DOHH2 (cell line): ENCODE data around the gene PDE8B.
"Not testable (repeated sequence)": the region's sequence is repeated elsewhere in the genome, so short reads cannot be mapped to it uniquely, and the experiment has no call there.

Source experiments
- H3F3A ChIP-seq: fragments of 200-600 bp; sonication (generic), shearing (Covaris generic); 2 replicates; pipeline ENCODE4 v1.6.0; 2016; ENCODE audit warnings: antibody characterized with exemption, mild to moderate bottlenecking; ENCODE audit not compliant: control insufficient read depth, insufficient read depth
- H3K27ac ChIP-seq: fragments of 200-600 bp; sonication (generic); 2 replicates; pipeline ENCODE4 v1.5.1; 2014; ENCODE audit warnings: low read depth, mild to moderate bottlenecking, low read length, moderate library complexity
- H3K27me3 ChIP-seq: fragments of 200-600 bp; sonication (generic); 2 replicates; pipeline ENCODE4 v1.6.1; 2014; ENCODE audit warnings: mild to moderate bottlenecking, low read length, mixed read lengths; ENCODE audit not compliant: control insufficient read depth
- H3K36me3 ChIP-seq: fragments of 200-600 bp; sonication (generic); 2 replicates; pipeline ENCODE4 v1.6.1; 2014; ENCODE audit warnings: mild to moderate bottlenecking, low read length, moderate library complexity, mixed read lengths; ENCODE audit not compliant: control insufficient read depth
- H3K4me1 ChIP-seq: fragments of 200-600 bp; sonication (generic); 2 replicates; pipeline ENCODE4 v1.6.1; 2014; ENCODE audit warnings: mild to moderate bottlenecking, low read length, mixed read lengths; ENCODE audit not compliant: control insufficient read depth
- H3K4me2 ChIP-seq: fragments of 200-600 bp; sonication (generic); 2 replicates; pipeline ENCODE4 v1.6.0; 2014; ENCODE audit warnings: mild to moderate bottlenecking, low read length, moderate library complexity
- H3K4me3 ChIP-seq: fragments of 200-600 bp; sonication (generic); 2 replicates; pipeline ENCODE4 v1.5.1; 2014; ENCODE audit warnings: mild to moderate bottlenecking, low read length, mixed read lengths
- H3K79me2 ChIP-seq: fragments of 200-600 bp; sonication (generic); 2 replicates; pipeline ENCODE4 v1.6.1; 2014; ENCODE audit warnings: mild to moderate bottlenecking, low read length, mixed read lengths; ENCODE audit not compliant: control insufficient read depth
- H3K9me2 ChIP-seq: fragments of 200-600 bp; sonication (generic); replicated peaks from 2 replicates; pipeline ENCODE4 v1.6.1; 2014; ENCODE audit warnings: mild to moderate bottlenecking, low read length, mixed read lengths; ENCODE audit not compliant: control insufficient read depth
- H3K9me3 ChIP-seq: fragments of 200-600 bp; sonication (generic); 2 replicates; pipeline ENCODE4 v1.6.1; 2014; ENCODE audit warnings: antibody characterized with exemption, low read length, mixed read lengths; ENCODE audit not compliant: control insufficient read depth, insufficient read depth
- H4K20me1 ChIP-seq: fragments of 200-600 bp; sonication (generic); 2 replicates; pipeline ENCODE4 v1.6.0; 2014; ENCODE audit warnings: low read depth, mild to moderate bottlenecking, antibody characterized with exemption, low read length, moderate library complexity; ENCODE audit not compliant: control insufficient read depth, insufficient read depth
- CTCF ChIP-seq: fragments of 200-600 bp; sonication (generic); IDR thresholded peaks from one replicate; pipeline ENCODE4 v1.5.1; 2014; ENCODE audit warnings: antibody characterized with exemption, mild to moderate bottlenecking, low read depth, low read length; ENCODE audit not compliant: poor library complexity, severe bottlenecking
- EZH2phosphoT487 ChIP-seq: fragments of 200-600 bp; sonication (generic); IDR thresholded peaks from 2 replicates; pipeline ENCODE4 v1.6.1; 2017; ENCODE audit warnings: borderline replicate concordance, mild to moderate bottlenecking, antibody characterized with exemption, low read length, moderate library complexity, mixed read lengths

PDE8B gene

GRCh38 chr5:77463905-77464304 is 253.4 kb downstream of the PDE8B start:
- H3K36me3 ChIP-seq, result peaks cover 25% of the 10 kb centered on the region
- H3K4me1 ChIP-seq, result peaks cover 4% of the 10 kb centered on the region; the same call in 1 of the 2 replicates
- H3K4me3 ChIP-seq, result no peak overlapping the region

GRCh38 chr5:77468875-77469274 is 258.4 kb downstream of the PDE8B start:
- H3K4me3 ChIP-seq, H4K20me1 ChIP-seq, H3K27me3 ChIP-seq, H3K27ac ChIP-seq, H3K9me3 ChIP-seq, H3K4me2 ChIP-seq, H3K9me2 ChIP-seq, H3F3A ChIP-seq, H3K4me1 ChIP-seq: not testable (repeated sequence)
- Histone ChIP-seq H3K79me2 (peaks cover 22% of the 10 kb centered on the region), H3K36me3 (peaks cover 13% of the 10 kb centered on the region; the same call in 1 of the 2 replicates)

More at GRCh38 chr5:77463905-77464304, 253.4 kb downstream of the PDE8B start:
- Histone ChIP-seq H3K27ac (no peak overlapping the region), H3K27me3 (no peaks in the 10 kb centered on the region), H3K9me2 (no peaks in the 10 kb centered on the region), H4K20me1 (no peaks in the 10 kb centered on the region), H3K4me2 (no peak overlapping the region), H3F3A (no peaks in the 10 kb centered on the region), H3K9me3 (no peaks in the 10 kb centered on the region), H3K79me2 (peaks cover 17% of the 10 kb centered on the region)
- no peak for TF ChIP-seq EZH2phosphoT487
- no peak for TF ChIP-seq CTCF

DNA sequence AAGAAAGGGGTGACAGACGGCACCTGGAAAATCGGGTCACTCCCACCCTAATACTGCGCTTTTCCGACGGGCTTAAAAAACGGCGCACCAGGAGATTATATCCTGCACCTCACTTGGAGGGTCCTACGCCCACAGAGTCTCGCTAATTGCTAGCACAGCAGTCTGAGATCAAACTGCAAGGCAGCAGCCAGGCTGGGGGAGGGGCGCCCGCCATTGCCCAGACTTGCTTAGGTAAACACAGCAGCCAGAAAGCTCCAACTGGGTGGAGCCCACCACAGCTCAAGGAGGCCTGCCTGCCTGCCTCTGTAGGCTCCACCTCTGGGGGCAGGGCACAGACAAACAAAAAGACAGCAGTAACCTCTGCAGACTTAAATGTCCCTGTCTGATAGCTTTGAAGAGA is 264.6 kb downstream of the PDE8B start:
- not testable (repeated sequence) for H3K4me3 ChIP-seq, H3K27me3 ChIP-seq, H3K27ac ChIP-seq, H4K20me1 ChIP-seq, H3F3A ChIP-seq, H3K36me3 ChIP-seq, H3K79me2 ChIP-seq, H3K9me2 ChIP-seq, H3K9me3 ChIP-seq, H3K4me1 ChIP-seq, H3K4me2 ChIP-seq
